ENCODE results near the gene SAA1. TPM values are rescaled to one million over a fixed set of nuclear protein-coding genes. Genes with fewer than 3 reads are reported as not detected.
A peak's percentile ranks its signal among the peaks of the same experiment; 100 is the strongest.

SAA1 gene
- 1,000 to 10,000 TPM in 1 of 4 donors, 100 to 1,000 TPM in 3; 170 to 1,717 (median 790) TPM for total RNA-seq

GRCh38 chr11:18265949-18266348 lies at the start of gene SAA1:
Gene SAA1, plus strand, starts transcription at chr11:18266264. Its CDS starts 624 bp downstream, at chr11:18266888.
- DNase-seq (ENCODE audit: low spot score), result no peak
- peak; percentile 42 for ATAC-seq (ENCODE audit: low FRiP score)
- TF ChIP-seq CTCF (IDR thresholded peaks at IDR 0.05), result no peak

DNA sequence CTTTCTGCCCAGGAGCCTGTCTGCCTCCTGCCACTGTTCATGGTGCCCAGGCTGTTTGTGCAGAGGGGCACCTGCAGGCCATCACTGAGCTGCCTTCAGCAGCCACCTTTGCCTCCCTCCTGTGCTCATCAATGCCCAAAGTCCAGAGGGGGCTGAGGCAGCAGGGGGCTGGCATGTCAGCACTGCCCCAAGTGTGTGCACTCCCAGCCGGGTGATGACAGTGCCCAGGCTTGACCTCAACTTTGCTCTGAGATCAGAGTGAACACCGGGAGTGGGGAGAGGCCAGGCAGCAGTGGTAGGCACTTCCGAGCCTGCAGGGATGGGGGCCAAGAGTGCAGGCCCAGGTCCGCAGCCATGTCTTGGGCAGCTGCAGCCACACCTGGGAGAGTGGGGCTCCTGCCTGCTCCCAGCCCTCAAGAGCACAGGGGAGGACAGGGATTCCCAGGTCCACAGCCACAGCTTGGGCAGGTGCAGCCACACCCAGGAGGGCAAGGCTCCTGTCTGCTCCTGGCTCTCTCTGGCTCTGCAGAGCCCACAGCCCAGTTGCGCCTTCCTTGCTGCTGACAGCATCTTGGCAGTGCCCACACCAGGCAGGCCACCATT lies 44.7 kb upstream of the SAA1 start:
- no peak for ATAC-seq (ENCODE audit: low FRiP score)
- no peak for DNase-seq (ENCODE audit: low spot score)
- TF ChIP-seq CTCF (IDR thresholded peaks at IDR 0.05), result no peak

- DNase-seq (ENCODE audit: low spot score), result no peak
- TF ChIP-seq CTCF (IDR thresholded peaks at IDR 0.05), result no peak
- ATAC-seq (ENCODE audit: low FRiP score), result no peak
Observed at GRCh38 chr11:18222814-18223421, 43.1 kb upstream of the SAA1 start.

GRCh38 chr11:18223591-18224387 lies 42.3 kb upstream of the SAA1 start:
- DNase-seq (ENCODE audit: low spot score) (no peak), ATAC-seq (ENCODE audit: low FRiP score) (no peak)
- no peak for TF ChIP-seq CTCF (IDR thresholded peaks at IDR 0.05)

- no peak for DNase-seq (ENCODE audit: low spot score)
- ATAC-seq (ENCODE audit: low FRiP score), result no peak
- TF ChIP-seq CTCF (IDR thresholded peaks at IDR 0.05), result no peak
Observed at GRCh38 chr11:18225913-18226312, 40.2 kb upstream of the SAA1 start.

GRCh38 chr11:18229501-18229900 lies 36.6 kb upstream of the SAA1 start:
- DNase-seq (ENCODE audit: low spot score) (no peak), ATAC-seq (ENCODE audit: low FRiP score) (no peak)
- no peak for TF ChIP-seq CTCF (IDR thresholded peaks at IDR 0.05)

All from omental fat pad (tissue), 4 donors.